Natural killer cell (primary cell): ENCODE measurements around the gene PGS1. TPM values are rescaled to one million over a fixed set of nuclear protein-coding genes. Genes with fewer than 3 reads are reported as not detected.

Source experiments
- ATAC-seq, 3 donors: fragments of 150-1000 bp in 2 of 3; fragments of 200-7000 bp in 1 of 3; cut with Tn5 transposase; 1 replicate in 1 of 3; 2 replicates in 2 of 3; pipeline ENCODE4 v1.10.0; 2021; ENCODE audit warnings: mild to moderate bottlenecking in 2 of 3, moderate library complexity in 2 of 3
- DNase-seq, 2 donors: peaks; one replicate each; pipeline versions ENCODE4 v3.0.0 to v3.0.0-alpha.2; 2013 to 2021; ENCODE audit warnings: mixed read lengths in 1 of 2
- H3K27ac ChIP-seq: one replicate; pipeline ENCODE4 v1.5.1; 2013; ENCODE audit warnings: mild to moderate bottlenecking, low read length
- H3K27me3 ChIP-seq: one replicate; pipeline ENCODE4 v1.6.1; 2013; ENCODE audit warnings: low read length; ENCODE audit not compliant: control insufficient read depth, insufficient read depth
- H3K36me3 ChIP-seq: one replicate; pipeline ENCODE4 v1.6.1; 2013; ENCODE audit warnings: low read length; ENCODE audit not compliant: control insufficient read depth, insufficient read depth
- H3K4me1 ChIP-seq: one replicate; pipeline ENCODE4 v1.6.1; 2013; ENCODE audit warnings: low read length; ENCODE audit not compliant: control insufficient read depth, insufficient read depth
- H3K4me3 ChIP-seq: one replicate; pipeline ENCODE4 v1.5.1; 2013; ENCODE audit warnings: low read length
- H3K9me3 ChIP-seq: one replicate; pipeline ENCODE4 v1.6.1; 2013; ENCODE audit warnings: low read length; ENCODE audit not compliant: control insufficient read depth, insufficient read depth
- H3K27ac Mint-ChIP-seq, 2 donors: one replicate each; pipeline ENCODE4 v1.8.0; 2022; ENCODE audit warnings: mild to moderate bottlenecking in 2 of 2, mixed read lengths in 2 of 2, moderate library complexity in 1 of 2
- H3K27me3 Mint-ChIP-seq, 2 donors: one replicate each; pipeline ENCODE4 v1.8.0; 2022; ENCODE audit warnings: low read depth in 2 of 2, mixed read lengths in 2 of 2
- H3K36me3 Mint-ChIP-seq: one replicate; pipeline ENCODE4 v1.8.0; 2022; ENCODE audit warnings: mixed read lengths
- H3K4me1 Mint-ChIP-seq, 2 donors: one replicate each; pipeline ENCODE4 v1.8.0; 2022; ENCODE audit warnings: mixed read lengths in 2 of 2
- H3K4me3 Mint-ChIP-seq: one replicate; pipeline ENCODE4 v1.8.0; 2022; ENCODE audit warnings: mild to moderate bottlenecking, moderate library complexity, mixed read lengths
- H3K9me3 Mint-ChIP-seq, 2 donors: one replicate each; pipeline ENCODE4 v1.8.0; 2022; ENCODE audit warnings: mixed read lengths in 2 of 2
- CTCF ChIP-seq: fragments of 200-600 bp; IDR thresholded peaks from one replicate; pipeline ENCODE4 v1.8.0; 2022; ENCODE audit warnings: antibody characterized with exemption
- WGBS: methylation state at CpG from one replicate; pipeline ENCODE4 v1.1.7; 2013; ENCODE audit warnings: missing lambda C conversion rate; ENCODE audit not compliant: insufficient coverage; 5-methylcytosine and 5-hydroxymethylcytosine counted together
- intact Hi-C: fragments of 100-400 bp; cut with micrococcal nuclease; formaldehyde crosslinking; loops from one replicate; pipeline ENCODE4 v1.14.2; 2022
- total RNA-seq, 4 donors: library from RNA; stranded (reverse); fragments of 120-200 nt in 1 of 4; gene quantifications; one replicate each; pipeline versions ENCODE4 v1.2.3 to v1.2.4, GENCODE V29; 2013 to 2022

PGS1 gene
- total RNA-seq, 3 donors from 2014 or later (not counting 1 experiment from before 2014, with no cell fraction given), result 47.9 to 53.6 (median 48.3) TPM

DNA sequence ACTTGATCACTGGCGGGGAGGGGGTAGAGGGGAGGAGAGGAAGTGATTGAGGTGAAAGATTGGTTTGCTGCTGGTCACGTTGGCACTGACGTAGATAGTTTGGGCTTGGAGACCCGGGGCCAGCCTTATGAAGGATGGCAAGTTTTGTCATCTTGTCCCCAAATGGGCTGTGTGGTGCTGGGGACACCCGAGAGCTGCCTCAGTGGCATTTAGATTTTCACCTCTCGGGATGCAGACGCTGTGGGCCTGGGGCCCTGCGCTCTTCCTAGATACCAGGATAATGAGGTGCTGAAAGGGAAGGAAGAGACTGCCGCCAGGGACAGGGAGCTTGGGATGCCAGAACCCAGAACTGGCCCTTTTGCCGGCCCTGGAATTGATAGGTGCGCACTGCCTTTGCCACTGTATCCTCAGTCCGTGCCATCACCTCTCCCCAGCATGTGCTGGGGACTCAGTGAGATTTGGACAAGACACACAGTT lies 17.2 kb upstream of the PGS1 start:
- H3K4me3 Mint-ChIP-seq, result peak overlapping the region; percentile 45
- H3K36me3 Mint-ChIP-seq, result no peaks in the 10 kb centered on the region
- Histone ChIP-seq H3K9me3 (no peaks in the 10 kb centered on the region), H3K27me3 (no peaks in the 10 kb centered on the region), H3K27ac (no peak overlapping the region), H3K4me3 (no peak overlapping the region), H3K4me1 (peaks cover 52% of the 10 kb centered on the region), H3K36me3 (peaks cover 8% of the 10 kb centered on the region)
- H3K9me3 Mint-ChIP-seq, result no peaks in the 10 kb centered on the region
- intact Hi-C loops, result loop anchor here (2.0 to 5.0 kb wide), 3 partner anchors 18 to 74 kb away; partner anchors contain the start of gene PGS1
- H3K27ac Mint-ChIP-seq, result peak overlapping the region in 1 of 2 donors; percentile 71
- H3K4me1 Mint-ChIP-seq, result peaks cover 9 to 36% of the 10 kb centered on the region in 2 donors
- ATAC-seq, result no peak
- 80% methylated on average over 12 of the region's 12 CpGs for WGBS
- DNase-seq, result no peak
- TF ChIP-seq CTCF, result no peak
- H3K27me3 Mint-ChIP-seq, result peaks cover 2 to 6% of the 10 kb centered on the region in 2 donors

DNA sequence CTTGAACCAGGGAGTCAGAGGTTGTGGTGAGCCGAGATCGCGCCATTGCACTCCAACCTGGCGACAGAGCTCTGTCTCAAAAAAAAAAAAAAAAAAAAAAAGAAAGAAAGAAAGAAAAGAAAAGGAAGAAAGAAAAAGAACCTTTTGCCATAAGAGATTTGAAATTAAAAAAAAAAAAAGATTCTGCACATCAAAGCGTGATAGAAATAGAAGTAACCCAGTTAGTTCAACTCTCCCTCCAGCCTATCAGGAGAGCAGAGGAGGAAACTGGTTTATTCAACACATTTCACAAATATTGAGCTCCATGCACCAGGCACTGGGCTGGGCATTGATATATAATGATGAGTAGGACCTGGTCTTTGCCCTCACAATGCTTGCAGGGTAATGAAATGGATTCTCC lies 16.2 kb upstream of the PGS1 start:
- Histone ChIP-seq H3K27me3 (no peaks in the 10 kb centered on the region), H3K4me3 (no peak overlapping the region), H3K27ac (no peak overlapping the region), H3K9me3 (no peaks in the 10 kb centered on the region), H3K36me3 (peaks cover 6% of the 10 kb centered on the region), H3K4me1 (peaks cover 44% of the 10 kb centered on the region)
- intact Hi-C loops, result loop anchor here (5.0 kb wide), 1 partner anchor 75 kb away; no protein-coding TSS in a partner anchor
- H3K27me3 Mint-ChIP-seq, result peaks cover 2 to 6% of the 10 kb centered on the region in 2 donors
- ATAC-seq, result no peak
- no peak overlapping the region for H3K4me3 Mint-ChIP-seq
- 100% methylated on average over 3 of the region's 5 CpGs for WGBS
- no peak overlapping the region for H3K27ac Mint-ChIP-seq
- no peaks in the 10 kb centered on the region for H3K36me3 Mint-ChIP-seq
- H3K9me3 Mint-ChIP-seq, result no peaks in the 10 kb centered on the region
- TF ChIP-seq CTCF, result no peak
- no peak for DNase-seq
- peaks cover 9 to 26% of the 10 kb centered on the region in 2 donors for H3K4me1 Mint-ChIP-seq

- WGBS, result 93% methylated on average over 7 of the region's 7 CpGs
- no peak overlapping the region for H3K4me3 ChIP-seq
- no peak for DNase-seq
- Mint-ChIP-seq H3K27ac (no peak overlapping the region), H3K36me3 (no peaks in the 10 kb centered on the region), H3K4me3 (no peak overlapping the region), H3K27me3 (peaks cover 2 to 6% of the 10 kb centered on the region in 2 donors), H3K4me1 (peaks cover 9 to 26% of the 10 kb centered on the region in 2 donors), H3K9me3 (no peaks in the 10 kb centered on the region)
- no peaks in the 10 kb centered on the region for H3K9me3 ChIP-seq
- peaks cover 39% of the 10 kb centered on the region for H3K4me1 ChIP-seq
- ATAC-seq, result no peak
- H3K27ac ChIP-seq, result no peak overlapping the region
- no peaks in the 10 kb centered on the region for H3K27me3 ChIP-seq
- peaks cover 3% of the 10 kb centered on the region for H3K36me3 ChIP-seq
- TF ChIP-seq CTCF, result no peak
- intact Hi-C loops, result loop anchor here (5.0 kb wide), 1 partner anchor 75 kb away; no protein-coding TSS in a partner anchor
Observed at GRCh38 chr17:78362671-78363070, 15.8 kb upstream of the PGS1 start.
